Measurements from ENCODE around the gene SELENON.
A peak's percentile ranks its signal among the peaks of the same experiment; 100 is the strongest.

SELENON gene

GRCh38 chr1:25806418-25806817 lies 6.4 kb downstream of the SELENON start:
- Histone ChIP-seq H3K9me3 (ENCODE audit: insufficient read depth, low read depth, low read length) (no peaks in the 10 kb centered on the region), H3K4me1 (ENCODE audit: insufficient read depth, low read length) (peaks cover 4% of the 10 kb centered on the region; the same call in 1 of the 2 replicates), H3K27me3 (ENCODE audit: insufficient read depth, low read length) (no peaks in the 10 kb centered on the region), H3K27ac (ENCODE audit: low read depth, low read length) (no peak overlapping the region), H3K4me3 (ENCODE audit: low read length) (no peak overlapping the region), H3K36me3 (ENCODE audit: insufficient read depth, low read length) (peaks cover 40% of the 10 kb centered on the region), H3K9ac (ENCODE audit: low read depth, low read length) (no peak overlapping the region)
- whole genome bisulfite sequencing, result 92% methylated on average over 4 of the region's 4 CpGs

- peaks cover 4% of the 10 kb centered on the region; the same call in 1 of the 2 replicates for H3K4me1 ChIP-seq (ENCODE audit: insufficient read depth, low read length)
- no peaks in the 10 kb centered on the region for H3K9me3 ChIP-seq (ENCODE audit: insufficient read depth, low read depth, low read length)
- no peaks in the 10 kb centered on the region for H3K27me3 ChIP-seq (ENCODE audit: insufficient read depth, low read length)
- WGBS, result 94% methylated on average over 20 of the region's 20 CpGs
- no peak overlapping the region for H3K9ac ChIP-seq (ENCODE audit: low read depth, low read length)
- no peak overlapping the region for H3K4me3 ChIP-seq (ENCODE audit: low read length)
- H3K36me3 ChIP-seq (ENCODE audit: insufficient read depth, low read length), result peaks cover 51% of the 10 kb centered on the region
- H3K27ac ChIP-seq (ENCODE audit: low read depth, low read length), result no peak overlapping the region
These were observed 7.7 kb downstream of the SELENON start for GRCh38 chr1:25807480-25808390.

- H3K27ac ChIP-seq (ENCODE audit: low read depth, low read length), result no peak overlapping the region
- no peak overlapping the region for H3K9ac ChIP-seq (ENCODE audit: low read depth, low read length)
- no peaks in the 10 kb centered on the region for H3K27me3 ChIP-seq (ENCODE audit: insufficient read depth, low read length)
- no peak overlapping the region for H3K4me3 ChIP-seq (ENCODE audit: low read length)
- no peaks in the 10 kb centered on the region for H3K9me3 ChIP-seq (ENCODE audit: insufficient read depth, low read depth, low read length)
- peaks cover 4% of the 10 kb centered on the region; the same call in 1 of the 2 replicates for H3K4me1 ChIP-seq (ENCODE audit: insufficient read depth, low read length)
- 95% methylated on average over 34 of the region's 34 CpGs for WGBS
- H3K36me3 ChIP-seq (ENCODE audit: insufficient read depth, low read length), result peaks cover 56% of the 10 kb centered on the region
These were observed 8.7 kb downstream of the SELENON start for GRCh38 chr1:25808481-25809244.

GRCh38 chr1:25809283-25809926 lies 9.4 kb downstream of the SELENON start:
- no peak overlapping the region for H3K4me3 ChIP-seq (ENCODE audit: low read length)
- WGBS, result 91% methylated on average over 18 of the region's 18 CpGs
- H3K9ac ChIP-seq (ENCODE audit: low read depth, low read length), result no peak overlapping the region
- H3K36me3 ChIP-seq (ENCODE audit: insufficient read depth, low read length), result peaks cover 63% of the 10 kb centered on the region
- H3K4me1 ChIP-seq (ENCODE audit: insufficient read depth, low read length), result no peaks in the 10 kb centered on the region
- H3K9me3 ChIP-seq (ENCODE audit: insufficient read depth, low read depth, low read length), result no peaks in the 10 kb centered on the region
- peak overlapping the region; percentile 13; the same call in 1 of the 2 replicates for H3K27ac ChIP-seq (ENCODE audit: low read depth, low read length)
- no peaks in the 10 kb centered on the region for H3K27me3 ChIP-seq (ENCODE audit: insufficient read depth, low read length)

- Histone ChIP-seq H3K27me3 (ENCODE audit: insufficient read depth, low read length) (no peaks in the 10 kb centered on the region), H3K9me3 (ENCODE audit: insufficient read depth, low read depth, low read length) (no peaks in the 10 kb centered on the region), H3K4me3 (ENCODE audit: low read length) (no peak overlapping the region), H3K9ac (ENCODE audit: low read depth, low read length) (no peak overlapping the region), H3K27ac (ENCODE audit: low read depth, low read length) (peak overlapping the region; percentile 13; the same call in 1 of the 2 replicates), H3K4me1 (ENCODE audit: insufficient read depth, low read length) (no peaks in the 10 kb centered on the region), H3K36me3 (ENCODE audit: insufficient read depth, low read length) (peaks cover 63% of the 10 kb centered on the region)
- WGBS, result 91% methylated on average over 7 of the region's 7 CpGs
These were observed 9.9 kb downstream of the SELENON start for GRCh38 chr1:25809929-25810328.

GRCh38 chr1:25810341-25811299 lies 10.6 kb downstream of the SELENON start:
- Histone ChIP-seq H3K27me3 (ENCODE audit: insufficient read depth, low read length) (no peaks in the 10 kb centered on the region), H3K27ac (ENCODE audit: low read depth, low read length) (no peak overlapping the region; the same call in 1 of the 2 replicates), H3K9ac (ENCODE audit: low read depth, low read length) (no peak overlapping the region), H3K4me3 (ENCODE audit: low read length) (no peak overlapping the region), H3K4me1 (ENCODE audit: insufficient read depth, low read length) (no peaks in the 10 kb centered on the region), H3K9me3 (ENCODE audit: insufficient read depth, low read depth, low read length) (no peaks in the 10 kb centered on the region), H3K36me3 (ENCODE audit: insufficient read depth, low read length) (peaks cover 59% of the 10 kb centered on the region)
- 48% methylated on average over 21 of the region's 21 CpGs for WGBS

- Histone ChIP-seq H3K9me3 (ENCODE audit: insufficient read depth, low read depth, low read length) (no peaks in the 10 kb centered on the region), H3K4me1 (ENCODE audit: insufficient read depth, low read length) (no peaks in the 10 kb centered on the region), H3K4me3 (ENCODE audit: low read length) (no peak overlapping the region), H3K27ac (ENCODE audit: low read depth, low read length) (no peak overlapping the region), H3K36me3 (ENCODE audit: insufficient read depth, low read length) (peaks cover 53% of the 10 kb centered on the region), H3K9ac (ENCODE audit: low read depth, low read length) (no peak overlapping the region), H3K27me3 (ENCODE audit: insufficient read depth, low read length) (no peaks in the 10 kb centered on the region)
- WGBS, result 94% methylated on average over 13 of the region's 13 CpGs
These were observed 11.5 kb downstream of the SELENON start for GRCh38 chr1:25811384-25812082.

GRCh38 chr1:25813071-25813733 lies 13.2 kb downstream of the SELENON start:
- Histone ChIP-seq H3K36me3 (ENCODE audit: insufficient read depth, low read length) (peaks cover 45% of the 10 kb centered on the region), H3K4me3 (ENCODE audit: low read length) (no peak overlapping the region), H3K9me3 (ENCODE audit: insufficient read depth, low read depth, low read length) (no peaks in the 10 kb centered on the region), H3K27ac (ENCODE audit: low read depth, low read length) (no peak overlapping the region), H3K27me3 (ENCODE audit: insufficient read depth, low read length) (no peaks in the 10 kb centered on the region), H3K4me1 (ENCODE audit: insufficient read depth, low read length) (peaks cover 5% of the 10 kb centered on the region; the same call in 1 of the 2 replicates), H3K9ac (ENCODE audit: low read depth, low read length) (no peak overlapping the region)
- 91% methylated on average over 11 of the region's 11 CpGs for WGBS

- Histone ChIP-seq H3K9ac (ENCODE audit: low read depth, low read length) (no peak overlapping the region), H3K27me3 (ENCODE audit: insufficient read depth, low read length) (no peaks in the 10 kb centered on the region), H3K4me1 (ENCODE audit: insufficient read depth, low read length) (peaks cover 12% of the 10 kb centered on the region; the same call in 1 of the 2 replicates), H3K9me3 (ENCODE audit: insufficient read depth, low read depth, low read length) (no peaks in the 10 kb centered on the region), H3K27ac (ENCODE audit: low read depth, low read length) (no peak overlapping the region), H3K36me3 (ENCODE audit: insufficient read depth, low read length) (peaks cover 45% of the 10 kb centered on the region), H3K4me3 (ENCODE audit: low read length) (no peak overlapping the region)
- 94% methylated on average over 24 of the region's 24 CpGs for WGBS
These were observed 13.9 kb downstream of the SELENON start for GRCh38 chr1:25813734-25814471.
